Neural crest cell (in vitro differentiated cells): ENCODE data around the gene UGT1A8. TPM values are rescaled to one million over a fixed set of nuclear protein-coding genes. Genes with fewer than 3 reads are reported as not detected.

Experiments used
- DNase-seq: peaks from one replicate; pipeline ENCODE4 v3.0.0; 2021; ENCODE audit warnings: low read depth, mixed read lengths, low spot score
- H3K27ac Mint-ChIP-seq: one replicate; pipeline ENCODE4 v1.8.0; 2021; ENCODE audit warnings: mild to moderate bottlenecking, mixed read lengths; ENCODE audit not compliant: unreplicated experiment
- H3K27me3 Mint-ChIP-seq: 2 replicates; pipeline ENCODE4 v1.8.0; 2021; ENCODE audit warnings: low read depth, mild to moderate bottlenecking, mixed read lengths
- H3K36me3 Mint-ChIP-seq: 2 replicates; pipeline ENCODE4 v1.8.0; 2021; ENCODE audit warnings: low read depth, mild to moderate bottlenecking, mixed read lengths
- H3K4me1 Mint-ChIP-seq: 2 replicates; pipeline ENCODE4 v1.8.0; 2021; ENCODE audit warnings: mixed read lengths
- H3K4me3 Mint-ChIP-seq: one replicate; pipeline ENCODE4 v1.8.0; 2021; ENCODE audit warnings: mild to moderate bottlenecking, mixed read lengths
- H3K9me3 Mint-ChIP-seq: 2 replicates; pipeline ENCODE4 v1.8.0; 2021; ENCODE audit warnings: mixed read lengths
- CTCF ChIP-seq: fragments of 200-600 bp; sonication (generic); conservative IDR thresholded peaks from 2 replicates; pipeline ENCODE4 v1.5.0; 2021; ENCODE audit warnings: antibody characterized with exemption, mild to moderate bottlenecking
- total RNA-seq: library from RNA; stranded (reverse); gene quantifications from 2 replicates; pipeline ENCODE4 v1.2.1, GENCODE V29; 2021

The UGT1A8 gene
- total RNA-seq, 1 donor from 2014 or later = not detected

GRCh38 chr2:233658610-233659009, 41.2 kb downstream of the UGT1A8 start:
- TF ChIP-seq CTCF = no peak
- no peak overlapping the region for H3K27ac Mint-ChIP-seq

GRCh38 chr2:233663911-233664310, 46.5 kb downstream of the UGT1A8 start:
- Mint-ChIP-seq H3K4me1 (no peaks in the 10 kb centered on the region), H3K36me3 (no peaks in the 10 kb centered on the region)

More at GRCh38 chr2:233658610-233659009, 41.2 kb downstream of the UGT1A8 start:
- Mint-ChIP-seq H3K36me3 (no peaks in the 10 kb centered on the region), H3K4me1 (no peaks in the 10 kb centered on the region), H3K9me3 (peaks cover 2% of the 10 kb centered on the region), H3K4me3 (no peak overlapping the region), H3K27me3 (peaks cover 16% of the 10 kb centered on the region)
- DNase-seq = no peak

GRCh38 chr2:233668605-233669260, 51.3 kb downstream of the UGT1A8 start:
- Mint-ChIP-seq H3K27ac (no peak overlapping the region), H3K4me3 (no peak overlapping the region), H3K36me3 (no peaks in the 10 kb centered on the region), H3K9me3 (peaks cover 4% of the 10 kb centered on the region), H3K4me1 (no peaks in the 10 kb centered on the region), H3K27me3 (no peaks in the 10 kb centered on the region)
- TF ChIP-seq CTCF = no peak
- no peak for DNase-seq

More at GRCh38 chr2:233663911-233664310, 46.5 kb downstream of the UGT1A8 start:
- peaks cover 16% of the 10 kb centered on the region for H3K27me3 Mint-ChIP-seq
- TF ChIP-seq CTCF = no peak
- DNase-seq = no peak
- peaks cover 6% of the 10 kb centered on the region for H3K9me3 Mint-ChIP-seq
- H3K27ac Mint-ChIP-seq = no peak overlapping the region
- no peak overlapping the region for H3K4me3 Mint-ChIP-seq

- peaks cover 7% of the 10 kb centered on the region for H3K9me3 Mint-ChIP-seq
- H3K27ac Mint-ChIP-seq = no peak within 1 kb of the TSS
- no peaks in the 10 kb centered on the region for H3K36me3 Mint-ChIP-seq
- H3K4me1 Mint-ChIP-seq = no peaks in the 10 kb centered on the region
- H3K4me3 Mint-ChIP-seq = no peak within 1 kb of the TSS
- no peaks in the 10 kb centered on the region for H3K27me3 Mint-ChIP-seq
- DNase-seq = no peak
- no peak for TF ChIP-seq CTCF
These were observed 54.1 kb downstream of the UGT1A8 start, which contains the start of gene UGT1A9 for GRCh38 chr2:233671290-233672161. TSS of gene UGT1A9 (plus strand) at chr2:233671898. CDS start at chr2:233671935, 37 bp downstream.

- no peaks in the 10 kb centered on the region for H3K4me1 Mint-ChIP-seq
- no peak overlapping the region for H3K4me3 Mint-ChIP-seq
- no peaks in the 10 kb centered on the region for H3K27me3 Mint-ChIP-seq
- no peak for TF ChIP-seq CTCF
- H3K36me3 Mint-ChIP-seq = no peaks in the 10 kb centered on the region
- H3K9me3 Mint-ChIP-seq = peaks cover 8% of the 10 kb centered on the region
- DNase-seq = no peak
- H3K27ac Mint-ChIP-seq = no peak overlapping the region
These were observed 55.5 kb downstream of the UGT1A8 start for GRCh38 chr2:233672886-233673285.
